Common myeloid progenitor, CD34-positive (primary cell): ENCODE data around the gene SH3PXD2B.

Source experiments
- CTCF ChIA-PET: fragments of 350-600 bp; sonication (Branson Sonifier 250); formaldehyde crosslinking; loops from one replicate; lab custom pipeline; 2021; ENCODE audit warnings: antibody characterized with exemption; lab: Charles Lee
- POLR2A ChIA-PET: fragments of 350-600 bp; sonication (Branson Sonifier 250); formaldehyde crosslinking; loops from one replicate; lab custom pipeline; 2021; ENCODE audit warnings: antibody characterized with exemption; lab: Charles Lee
- DNase-seq, 3 donors: peaks; one replicate each; pipeline versions ENCODE4 v3.0.0 to v3.0.0-alpha.2; 2013
- H3K27ac ChIP-seq, 2 experiments: 1 replicate in 1 of 2; 2 replicates in 1 of 2; pipeline ENCODE4 v1.7.0; 2013; ENCODE audit warnings: inconsistent platforms in 2 of 2, low read length in 2 of 2, mild to moderate bottlenecking in 2 of 2, low read depth in 1 of 2, moderate library complexity in 1 of 2; ENCODE audit not compliant: severe bottlenecking in 2 of 2, insufficient read depth in 1 of 2, poor library complexity in 1 of 2
- H3K27me3 ChIP-seq, 5 experiments: replicated peaks in 2 of 5; 1 replicate in 3 of 5; 2 replicates in 2 of 5; pipeline versions ENCODE4 v1.6.1 to v1.7.0; 2013; ENCODE audit warnings: low read length in 4 of 5, mild to moderate bottlenecking in 2 of 5, moderate library complexity in 2 of 5, inconsistent platforms in 1 of 5; ENCODE audit not compliant: insufficient read depth in 5 of 5, control insufficient read depth in 4 of 5
- H3K36me3 ChIP-seq, 4 experiments: 1 replicate in 2 of 4; 2 replicates in 2 of 4; pipeline versions ENCODE4 v1.6.1 to v1.7.0; 2013; ENCODE audit warnings: low read length in 3 of 4, control low read depth in 1 of 4, mild to moderate bottlenecking in 1 of 4; ENCODE audit not compliant: control insufficient read depth in 4 of 4, insufficient read depth in 4 of 4
- H3K4me1 ChIP-seq, 4 experiments: 1 replicate in 3 of 4; 2 replicates in 1 of 4; pipeline versions ENCODE4 v1.6.1 to v1.7.1; 2013; ENCODE audit warnings: low read length in 3 of 4, mild to moderate bottlenecking in 3 of 4, control low read depth in 1 of 4, inconsistent platforms in 1 of 4, moderate library complexity in 1 of 4; ENCODE audit not compliant: control insufficient read depth in 4 of 4, insufficient read depth in 4 of 4; ENCODE audit errors: control extremely low read depth in 1 of 4
- H3K4me3 ChIP-seq, 7 experiments: 1 replicate in 4 of 7; 2 replicates in 3 of 7; pipeline versions ENCODE4 v1.5.1 to v1.7.0; 2013; ENCODE audit warnings: mild to moderate bottlenecking in 7 of 7, low read length in 6 of 7, moderate library complexity in 6 of 7, inconsistent platforms in 2 of 7, low read depth in 2 of 7, control low read depth in 1 of 7; ENCODE audit not compliant: insufficient read depth in 4 of 7, control insufficient read depth in 1 of 7; ENCODE audit errors: extremely low read depth in 1 of 7
- H3K9me3 ChIP-seq, 5 experiments: 1 replicate in 4 of 5; 2 replicates in 1 of 5; pipeline versions ENCODE4 v1.6.1 to v1.7.1; 2013; ENCODE audit warnings: low read length in 4 of 5, mild to moderate bottlenecking in 2 of 5, inconsistent platforms in 1 of 5, low read depth in 1 of 5, moderate library complexity in 1 of 5; ENCODE audit not compliant: control insufficient read depth in 4 of 5, insufficient read depth in 2 of 5; ENCODE audit errors: control extremely low read depth in 1 of 5
- WGBS: methylation state at CpG from one replicate; pipeline ENCODE4 v1.1.5; 2013; ENCODE audit not compliant: insufficient coverage; 5-methylcytosine and 5-hydroxymethylcytosine counted together

Gene SH3PXD2B

DNA sequence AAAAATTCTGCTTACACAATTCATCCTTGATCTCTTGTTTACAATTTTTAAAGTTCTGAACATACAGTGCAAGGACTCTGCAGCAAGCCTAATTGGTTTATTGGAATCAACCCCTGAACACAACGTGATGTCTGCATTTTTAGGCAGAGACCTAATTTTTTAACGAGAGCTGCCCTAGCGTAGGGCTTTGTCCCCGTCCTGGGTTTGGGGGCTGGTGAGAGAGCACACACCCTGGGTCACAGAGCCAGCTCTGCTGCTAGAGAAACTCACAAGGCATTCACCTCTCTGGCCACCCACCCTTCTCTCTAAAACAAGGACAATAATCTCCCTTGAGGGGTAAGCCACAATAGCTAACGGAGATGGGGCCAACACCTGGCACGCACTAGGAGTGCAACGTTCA, 28.2 kb downstream of the SH3PXD2B start:
- Histone ChIP-seq H3K36me3 (no peaks in the 10 kb centered on the region), H3K27me3 (peaks cover 0 to 26% (median 10%) of the 10 kb centered on the region in 5 experiments), H3K4me3 (no peak overlapping the region), H3K9me3 (peaks cover 0 to 4% (median 0%) of the 10 kb centered on the region in 5 experiments), H3K27ac (no peak overlapping the region), H3K4me1 (peaks cover 0 to 11% (median 7%) of the 10 kb centered on the region in 4 experiments)
- 89% methylated on average over 6 of the region's 7 CpGs for WGBS
- CTCF ChIA-PET: interaction anchor here (1.0 to 1.3 kb wide), 3 partner anchors 11 to 25 kb away, joined by 3 to 4 read pairs (median 3); no protein-coding TSS in a partner anchor
- POLR2A ChIA-PET: interaction anchor here (0.8 kb wide), 1 partner anchor 13 kb away, joined by 3 read pairs; no protein-coding TSS in a partner anchor
- no peak for DNase-seq

DNA sequence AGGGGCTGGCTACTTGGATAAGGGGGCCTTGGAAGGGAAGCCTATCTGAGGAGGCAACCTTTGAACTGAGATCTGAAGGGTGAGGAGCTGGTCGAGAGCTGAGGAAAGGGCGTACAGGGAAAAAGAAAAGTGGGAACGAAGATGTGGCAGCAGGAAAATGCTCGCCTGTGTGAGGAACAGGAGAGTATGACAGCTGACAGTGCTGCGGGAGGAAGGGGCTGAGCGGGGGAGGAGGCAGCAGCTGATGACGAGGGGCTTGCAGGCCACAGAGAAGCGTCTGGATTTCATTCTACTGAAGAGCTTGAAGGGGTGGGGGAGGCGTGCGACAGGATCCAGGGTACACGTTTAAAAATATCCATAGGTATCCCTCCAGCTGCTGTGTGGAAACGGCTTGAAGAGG, 28.9 kb downstream of the SH3PXD2B start:
- ChIA-PET POLR2A (interaction anchor here (0.8 kb wide), 1 partner anchor 12 kb away, joined by 3 read pairs; no protein-coding TSS in a partner anchor), CTCF (interaction anchor here (1.0 kb wide), 2 partner anchors 11 to 13 kb away, joined by 3 to 4 read pairs; no protein-coding TSS in a partner anchor)
- WGBS: 92% methylated on average over 12 of the region's 12 CpGs

GRCh38 chr5:172424808-172425207, 29.5 kb downstream of the SH3PXD2B start:
- POLR2A ChIA-PET: no interaction called here

More for the DNA sequence above, 28.9 kb downstream of the SH3PXD2B start:
- Histone ChIP-seq H3K9me3 (peaks cover 0 to 2% (median 0%) of the 10 kb centered on the region in 5 experiments), H3K36me3 (no peaks in the 10 kb centered on the region), H3K27ac (no peak overlapping the region), H3K27me3 (peaks cover 0 to 23% (median 10%) of the 10 kb centered on the region in 5 experiments), H3K4me1 (peaks cover 0 to 11% (median 7%) of the 10 kb centered on the region in 4 experiments), H3K4me3 (no peak overlapping the region)
- no peak for DNase-seq

DNA sequence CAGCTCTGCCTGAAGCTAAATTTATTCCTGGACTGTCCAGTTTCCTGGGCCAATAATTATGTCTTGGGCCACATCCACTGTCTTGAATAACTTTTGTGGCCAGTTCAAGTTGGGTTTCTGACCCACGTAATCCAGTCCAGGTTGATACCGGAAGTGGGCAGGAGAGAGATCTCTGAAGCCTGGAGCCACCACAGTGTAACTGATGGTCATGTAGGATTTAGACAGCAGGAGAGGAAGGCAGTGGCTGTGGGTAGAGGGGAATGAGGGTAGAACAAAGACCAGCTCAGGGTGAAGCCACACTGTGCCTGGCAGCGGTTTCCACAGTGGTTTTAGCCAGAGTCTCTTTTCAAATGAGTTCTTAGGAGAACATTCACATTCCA, 30.2 kb downstream of the SH3PXD2B start:
- ChIA-PET POLR2A (no interaction called here), CTCF (no interaction called here)
- peaks cover 0 to 2% (median 0%) of the 10 kb centered on the region in 5 experiments for H3K9me3 ChIP-seq
- peaks cover 0 to 21% (median 7%) of the 10 kb centered on the region in 5 experiments for H3K27me3 ChIP-seq
- no peak for DNase-seq
- peaks cover 0 to 4% (median 1%) of the 10 kb centered on the region in 4 experiments for H3K4me1 ChIP-seq
- H3K36me3 ChIP-seq: no peaks in the 10 kb centered on the region
- 67% methylated on average over 2 of the region's 3 CpGs for WGBS
- no peak overlapping the region for H3K27ac ChIP-seq
- no peak overlapping the region for H3K4me3 ChIP-seq

More at GRCh38 chr5:172424808-172425207, 29.5 kb downstream of the SH3PXD2B start:
- WGBS: 97% methylated on average over 5 of the region's 6 CpGs
- no peak for DNase-seq
- H3K4me1 ChIP-seq: peaks cover 0 to 11% (median 7%) of the 10 kb centered on the region in 4 experiments
- H3K27ac ChIP-seq: no peak overlapping the region
- peaks cover 0 to 2% (median 0%) of the 10 kb centered on the region in 5 experiments for H3K9me3 ChIP-seq
- H3K27me3 ChIP-seq: peaks cover 0 to 21% (median 7%) of the 10 kb centered on the region in 5 experiments
- CTCF ChIA-PET: interaction anchor here (1.0 kb wide), 1 partner anchor 12 kb away, joined by 4 read pairs; no protein-coding TSS in a partner anchor
- H3K36me3 ChIP-seq: no peaks in the 10 kb centered on the region
- no peak overlapping the region for H3K4me3 ChIP-seq

- ChIA-PET CTCF (no interaction called here), POLR2A (no interaction called here)
- no peaks in the 10 kb centered on the region for H3K4me1 ChIP-seq
- peaks cover 0 to 19% (median 7%) of the 10 kb centered on the region in 5 experiments for H3K27me3 ChIP-seq
- WGBS: 96% methylated on average over 13 of the region's 20 CpGs
- peaks cover 0 to 2% (median 0%) of the 10 kb centered on the region in 5 experiments for H3K9me3 ChIP-seq
- no peak overlapping the region for H3K27ac ChIP-seq
- no peak for DNase-seq
- no peak overlapping the region for H3K4me3 ChIP-seq
- no peaks in the 10 kb centered on the region for H3K36me3 ChIP-seq
These were observed 30.8 kb downstream of the SH3PXD2B start for GRCh38 chr5:172423379-172424110.

DNA sequence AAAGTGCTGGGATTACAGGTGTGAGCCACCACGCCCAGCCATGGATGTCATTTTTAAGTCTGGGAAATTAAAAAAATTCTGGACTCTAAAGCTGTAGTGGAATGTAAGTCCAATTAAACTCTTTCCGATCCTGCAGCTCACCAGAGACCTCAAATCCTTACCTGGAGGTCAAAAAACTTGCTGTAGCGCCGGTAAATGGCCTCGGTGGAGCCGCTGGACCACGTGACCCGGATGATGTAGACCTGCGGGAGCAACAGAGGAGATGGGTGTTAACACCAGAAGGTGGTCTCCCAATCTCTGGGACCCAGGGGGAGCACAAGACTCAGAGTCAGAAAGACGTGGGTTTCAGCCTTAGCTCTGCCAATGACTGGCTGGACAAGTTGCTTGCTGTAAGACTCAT, 32.1 kb downstream of the SH3PXD2B start:
- CTCF ChIA-PET: no interaction called here

GRCh38 chr5:172421020-172421419, 33.3 kb downstream of the SH3PXD2B start:
- DNase-seq: no peak
- ChIA-PET CTCF (interaction anchor here (1.2 to 2.3 kb wide), 2 partner anchors 9 to 10 kb away, joined by 3 to 4 read pairs; no protein-coding TSS in a partner anchor), POLR2A (no interaction called here)
- no peak overlapping the region for H3K4me3 ChIP-seq
- H3K36me3 ChIP-seq: peaks cover 0 to 2% (median 0%) of the 10 kb centered on the region in 4 experiments
- H3K27ac ChIP-seq: no peak overlapping the region
- peaks cover 0 to 6% (median 4%) of the 10 kb centered on the region in 5 experiments for H3K27me3 ChIP-seq
- H3K4me1 ChIP-seq: no peaks in the 10 kb centered on the region
- no peaks in the 10 kb centered on the region for H3K9me3 ChIP-seq
- 96% methylated on average over 5 of the region's 7 CpGs for WGBS

More for the DNA sequence above, 32.1 kb downstream of the SH3PXD2B start:
- Histone ChIP-seq H3K36me3 (peaks cover 0 to 2% (median 0%) of the 10 kb centered on the region in 4 experiments), H3K9me3 (no peaks in the 10 kb centered on the region), H3K27ac (no peak overlapping the region), H3K4me3 (no peak overlapping the region), H3K4me1 (no peaks in the 10 kb centered on the region), H3K27me3 (peaks cover 0 to 15% (median 6%) of the 10 kb centered on the region in 5 experiments)
- POLR2A ChIA-PET: no interaction called here
- no peak for DNase-seq
- WGBS: 97% methylated on average over 10 of the region's 10 CpGs
